ENCODE data around the gene TMEM169.
"Not testable (repeated sequence)": the region's sequence is repeated elsewhere in the genome, so short reads cannot be mapped to it uniquely, and the experiment has no call there.

- not testable (repeated sequence) for TF ChIP-seq EZH2 (IDR thresholded peaks at IDR 0.05; ENCODE audit: borderline replicate concordance, low read length); CTCF (IDR thresholded peaks at IDR 0.05; ENCODE audit: low read length)
Measured at GRCh38 chr2:216080048-216080447, 1.7 kb upstream of the TMEM169 start.
